ENCODE results near the gene TMEM38A. TPM values are rescaled to one million over a fixed set of nuclear protein-coding genes. Genes with fewer than 3 reads are reported as not detected.

TMEM38A gene
- total RNA-seq, 4 donors from 2014 or later = 2.3 to 2.8 (median 2.7) TPM

- Histone ChIP-seq H3K27me3 (no peaks in the 10 kb centered on the region), H3K36me3 (peaks cover 14% of the 10 kb centered on the region), H3K4me1 (peaks cover 46% of the 10 kb centered on the region), H3K4me3 (no peak overlapping the region), H3K27ac (no peak overlapping the region), H3K9me3 (no peaks in the 10 kb centered on the region)
- TF ChIP-seq EP300 (IDR thresholded peaks at IDR 0.05) = no peak
- TF ChIP-seq, protein P1, sequence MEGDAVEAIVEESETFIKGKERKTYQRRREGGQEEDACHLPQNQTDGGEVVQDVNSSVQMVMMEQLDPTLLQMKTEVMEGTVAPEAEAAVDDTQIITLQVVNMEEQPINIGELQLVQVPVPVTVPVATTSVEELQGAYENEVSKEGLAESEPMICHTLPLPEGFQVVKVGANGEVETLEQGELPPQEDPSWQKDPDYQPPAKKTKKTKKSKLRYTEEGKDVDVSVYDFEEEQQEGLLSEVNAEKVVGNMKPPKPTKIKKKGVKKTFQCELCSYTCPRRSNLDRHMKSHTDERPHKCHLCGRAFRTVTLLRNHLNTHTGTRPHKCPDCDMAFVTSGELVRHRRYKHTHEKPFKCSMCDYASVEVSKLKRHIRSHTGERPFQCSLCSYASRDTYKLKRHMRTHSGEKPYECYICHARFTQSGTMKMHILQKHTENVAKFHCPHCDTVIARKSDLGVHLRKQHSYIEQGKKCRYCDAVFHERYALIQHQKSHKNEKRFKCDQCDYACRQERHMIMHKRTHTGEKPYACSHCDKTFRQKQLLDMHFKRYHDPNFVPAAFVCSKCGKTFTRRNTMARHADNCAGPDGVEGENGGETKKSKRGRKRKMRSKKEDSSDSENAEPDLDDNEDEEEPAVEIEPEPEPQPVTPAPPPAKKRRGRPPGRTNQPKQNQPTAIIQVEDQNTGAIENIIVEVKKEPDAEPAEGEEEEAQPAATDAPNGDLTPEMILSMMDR (IDR thresholded peaks at IDR 0.05) = no peak
- TF ChIP-seq POLR2AphosphoS5 (IDR thresholded peaks at IDR 0.05) = no peak
- no peak for TF ChIP-seq POLR2A (IDR thresholded peaks at IDR 0.05)
- 100% methylated on average over 2 of the region's 2 CpGs for WGBS
- DNase-seq (ENCODE audit: low spot score in 2 of 2) = no peak
Measured at GRCh38 chr19:16623066-16623465, 37.9 kb upstream of the TMEM38A start.

GRCh38 chr19:16623576-16623975, 37.4 kb upstream of the TMEM38A start:
- Histone ChIP-seq H3K9me3 (no peaks in the 10 kb centered on the region), H3K36me3 (peaks cover 14% of the 10 kb centered on the region), H3K27ac (no peak overlapping the region), H3K4me1 (peaks cover 46% of the 10 kb centered on the region), H3K27me3 (no peaks in the 10 kb centered on the region), H3K4me3 (no peak overlapping the region)
- no peak for DNase-seq (ENCODE audit: low spot score in 2 of 2)
- no peak for TF ChIP-seq POLR2A (IDR thresholded peaks at IDR 0.05)
- TF ChIP-seq EP300 (IDR thresholded peaks at IDR 0.05) = no peak
- TF ChIP-seq, protein P1 (IDR thresholded peaks at IDR 0.05) = no peak
- no peak for TF ChIP-seq POLR2AphosphoS5 (IDR thresholded peaks at IDR 0.05)
- WGBS = 73% methylated on average over 6 of the region's 6 CpGs

DNA sequence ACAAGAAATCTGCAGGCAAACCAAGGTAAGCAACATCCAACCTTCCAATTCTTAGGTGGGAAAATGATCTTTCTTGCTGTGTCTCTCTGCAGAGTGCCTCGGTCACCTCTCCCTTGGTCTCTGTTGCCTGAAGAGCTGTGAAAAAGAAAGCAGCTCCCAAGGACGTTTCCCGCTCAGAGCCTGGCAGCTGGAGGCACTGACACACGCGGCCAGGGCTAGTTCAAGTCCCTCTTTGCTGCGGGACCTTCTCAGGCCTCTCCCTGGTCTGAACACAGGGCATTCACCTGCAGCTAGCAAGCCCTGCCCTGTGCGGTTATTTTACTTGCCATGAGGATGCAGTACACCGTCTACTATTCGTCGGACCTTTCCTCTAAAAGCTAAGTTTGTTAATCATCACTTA, 36.7 kb upstream of the TMEM38A start:
- H3K9me3 ChIP-seq = no peaks in the 10 kb centered on the region
- peaks cover 49% of the 10 kb centered on the region for H3K4me1 ChIP-seq
- no peak for TF ChIP-seq EP300 (IDR thresholded peaks at IDR 0.05)
- no peak for TF ChIP-seq POLR2A (IDR thresholded peaks at IDR 0.05)
- no peak overlapping the region for H3K27ac ChIP-seq
- H3K4me3 ChIP-seq = no peak overlapping the region
- H3K27me3 ChIP-seq = no peaks in the 10 kb centered on the region
- 79% methylated on average over 10 of the region's 10 CpGs for WGBS
- no peak for DNase-seq (ENCODE audit: low spot score in 2 of 2)
- H3K36me3 ChIP-seq = peaks cover 14% of the 10 kb centered on the region

GRCh38 chr19:16625163-16625958, 35.6 kb upstream of the TMEM38A start:
- no peak overlapping the region for H3K4me3 ChIP-seq
- no peaks in the 10 kb centered on the region for H3K9me3 ChIP-seq
- no peaks in the 10 kb centered on the region for H3K27me3 ChIP-seq
- peaks cover 14% of the 10 kb centered on the region for H3K36me3 ChIP-seq
- TF ChIP-seq EP300 (IDR thresholded peaks at IDR 0.05) (no peak), POLR2AphosphoS5 (IDR thresholded peaks at IDR 0.05) (no peak), POLR2A (IDR thresholded peaks at IDR 0.05) (no peak)
- TF ChIP-seq, protein P1 (IDR thresholded peaks at IDR 0.05) = no peak
- H3K27ac ChIP-seq = no peak overlapping the region
- H3K4me1 ChIP-seq = peaks cover 45% of the 10 kb centered on the region
- 83% methylated on average over 16 of the region's 16 CpGs for WGBS
- DNase-seq (ENCODE audit: low spot score in 2 of 2) = no peak

- H3K36me3 ChIP-seq = peaks cover 23% of the 10 kb centered on the region
- peaks cover 38% of the 10 kb centered on the region for H3K4me1 ChIP-seq
- no peaks in the 10 kb centered on the region for H3K9me3 ChIP-seq
- no peaks in the 10 kb centered on the region for H3K27me3 ChIP-seq
- WGBS = 4% methylated on average over 12 of the region's 12 CpGs
- TF ChIP-seq, protein P1 (IDR thresholded peaks at IDR 0.05) = no peak
- TF ChIP-seq POLR2AphosphoS5 (IDR thresholded peaks at IDR 0.05) = no peak
- no peak for TF ChIP-seq EP300 (IDR thresholded peaks at IDR 0.05)
- TF ChIP-seq POLR2A (IDR thresholded peaks at IDR 0.05) = no peak
- DNase-seq (ENCODE audit: low spot score in 2 of 2) = no peak
- peak overlapping the region; percentile 100 for H3K4me3 ChIP-seq
- peak overlapping the region; percentile 94 for H3K27ac ChIP-seq
Measured at GRCh38 chr19:16626796-16627192, 34.1 kb upstream of the TMEM38A start.

All from suprapubic skin (tissue), 4 donors.